NCI-H748 (cell line): ENCODE measurements around the gene IFRD1.
"Not testable (repeated sequence)": the region's sequence is repeated elsewhere in the genome, so short reads cannot be mapped to it uniquely, and the experiment has no call there.

Experiments used
- DNase-seq: peaks from one replicate; lab custom pipeline; 2025; ENCODE audit not compliant: unreplicated experiment; lab: John Stamatoyannopoulos, UW

The IFRD1 gene

GRCh38 chr7:112512451-112513210 is 62.4 kb downstream of the IFRD1 start:
- no peak for DNase-seq

GRCh38 chr7:112515989-112516388 is 65.7 kb downstream of the IFRD1 start:
- DNase-seq, result no peak

- not testable (repeated sequence) for DNase-seq
Measured at GRCh38 chr7:112516418-112516817, 66.2 kb downstream of the IFRD1 start.

GRCh38 chr7:112517487-112517886 is 67.2 kb downstream of the IFRD1 start:
- no peak for DNase-seq

GRCh38 chr7:112520787-112521186 is 70.5 kb downstream of the IFRD1 start:
- no peak for DNase-seq

GRCh38 chr7:112521942-112522341 is 71.7 kb downstream of the IFRD1 start:
- no peak for DNase-seq

- no peak for DNase-seq
Measured at GRCh38 chr7:112523871-112524270, 73.6 kb downstream of the IFRD1 start.
